Pons (tissue), 1 donor: ENCODE data around the gene GRIN3B.

Source experiments
- DNase-seq: peaks from one replicate; pipeline ENCODE4 v3.0.0-alpha.2; 2016; ENCODE audit warnings: low spot score

GRIN3B gene

DNA sequence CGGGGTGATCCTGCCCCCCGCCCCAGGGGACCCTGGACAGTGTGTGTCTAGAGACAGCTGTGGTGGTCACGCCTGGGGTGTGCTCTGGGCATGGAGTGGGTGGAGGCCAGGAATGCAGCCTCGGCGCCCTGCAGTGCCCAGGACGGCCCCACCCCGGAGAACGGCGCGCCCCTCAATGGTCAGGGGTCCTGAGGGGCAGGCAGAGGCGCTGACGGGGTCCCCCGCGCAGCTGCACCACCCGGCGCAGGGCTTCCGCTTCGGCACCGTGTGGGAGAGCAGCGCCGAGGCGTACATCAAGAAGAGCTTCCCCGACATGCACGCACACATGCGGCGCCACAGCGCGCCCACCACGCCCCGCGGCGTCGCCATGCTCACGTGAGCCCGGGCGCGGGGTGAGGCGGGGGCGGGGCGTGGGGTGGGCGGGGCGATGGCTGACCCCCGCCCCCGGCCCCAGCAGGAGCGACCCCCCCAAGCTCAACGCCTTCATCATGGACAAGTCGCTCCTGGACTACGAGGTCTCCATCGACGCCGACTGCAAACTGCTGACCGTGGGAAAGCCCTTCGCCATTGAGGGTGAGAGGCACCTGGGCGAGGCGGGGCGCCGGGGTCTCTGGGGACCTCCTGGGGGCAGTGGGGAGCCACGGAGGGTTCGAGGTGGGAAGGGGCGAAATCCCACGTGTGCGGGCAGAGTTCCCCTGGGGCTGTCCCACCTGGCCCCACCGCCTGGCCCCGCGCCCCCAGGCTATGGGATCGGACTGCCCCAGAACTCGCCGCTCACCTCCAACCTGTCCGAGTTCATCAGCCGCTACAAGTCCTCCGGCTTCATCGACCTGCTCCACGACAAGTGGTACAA lies 7.4 kb downstream of the GRIN3B start:
- DNase-seq = no peak

DNA sequence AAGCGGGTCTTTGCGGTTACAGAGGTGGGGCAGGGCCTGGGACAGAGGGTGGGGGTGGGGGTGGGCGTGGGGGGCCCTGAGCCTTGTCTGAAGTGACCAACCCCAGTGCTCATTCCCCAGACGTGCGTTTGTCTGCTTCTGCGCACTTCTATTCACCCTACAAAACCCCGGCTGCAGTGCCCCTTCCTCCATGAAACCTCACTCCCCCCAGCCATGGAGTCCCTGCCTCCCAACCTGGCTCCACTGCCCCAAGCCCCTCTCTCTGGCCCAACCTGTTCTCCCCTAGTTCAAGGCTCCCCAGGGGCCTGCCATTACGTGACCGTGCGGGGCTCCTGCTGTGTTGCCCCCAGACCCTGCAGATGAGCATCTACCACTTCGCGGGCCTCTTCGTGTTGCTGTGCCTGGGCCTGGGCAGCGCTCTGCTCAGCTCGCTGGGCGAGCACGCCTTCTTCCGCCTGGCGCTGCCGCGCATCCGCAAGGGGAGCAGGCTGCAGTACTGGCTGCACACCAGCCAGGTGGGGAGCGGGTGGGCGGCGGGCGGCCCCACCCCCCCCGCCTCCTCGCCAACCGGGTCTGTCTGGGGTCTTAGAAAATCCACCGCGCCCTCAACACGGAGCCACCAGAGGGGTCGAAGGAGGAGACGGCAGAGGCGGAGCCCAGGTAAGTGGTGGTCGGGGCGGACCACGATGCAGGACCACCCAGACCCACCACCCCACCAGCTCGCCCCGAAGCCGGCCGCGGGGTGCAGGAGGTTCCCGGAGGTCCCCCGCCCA lies 8.2 kb downstream of the GRIN3B start:
- DNase-seq = no peak

DNA sequence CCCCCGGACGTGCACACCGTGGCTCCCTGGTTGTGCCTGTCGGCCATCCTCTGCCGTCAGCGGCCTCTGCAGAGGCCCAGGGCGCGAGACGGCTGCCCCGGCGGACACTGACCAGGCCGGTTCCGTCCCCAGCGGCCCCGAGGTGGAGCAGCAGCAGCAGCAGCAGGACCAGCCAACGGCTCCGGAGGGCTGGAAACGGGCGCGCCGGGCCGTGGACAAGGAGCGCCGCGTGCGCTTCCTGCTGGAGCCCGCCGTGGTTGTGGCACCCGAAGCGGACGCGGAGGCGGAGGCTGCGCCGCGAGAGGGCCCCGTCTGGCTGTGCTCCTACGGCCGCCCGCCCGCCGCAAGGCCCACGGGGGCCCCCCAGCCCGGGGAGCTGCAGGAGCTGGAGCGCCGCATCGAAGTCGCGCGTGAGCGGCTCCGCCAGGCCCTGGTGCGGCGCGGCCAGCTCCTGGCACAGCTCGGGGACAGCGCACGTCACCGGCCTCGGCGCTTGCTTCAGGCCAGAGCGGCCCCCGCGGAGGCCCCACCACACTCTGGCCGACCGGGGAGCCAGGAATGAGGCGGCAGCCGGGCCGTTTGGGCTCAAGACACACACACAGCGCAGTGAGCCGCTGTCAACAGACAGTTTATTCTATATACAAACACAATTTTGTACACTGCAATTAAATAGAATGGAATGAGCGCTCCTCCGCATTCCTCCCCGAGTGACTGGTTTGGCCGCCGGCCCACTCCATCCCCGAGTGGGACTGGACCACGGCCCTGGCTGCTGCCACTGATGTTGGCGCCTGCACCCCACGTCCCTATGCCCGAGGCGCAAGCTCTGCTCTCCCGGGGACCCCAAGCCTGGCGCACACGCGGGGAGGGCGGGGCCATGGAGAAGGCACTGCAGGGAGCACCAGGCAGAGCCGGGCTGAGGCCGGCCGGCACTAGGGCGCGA lies 9.1 kb downstream of the GRIN3B start:
- DNase-seq = no peak

DNA sequence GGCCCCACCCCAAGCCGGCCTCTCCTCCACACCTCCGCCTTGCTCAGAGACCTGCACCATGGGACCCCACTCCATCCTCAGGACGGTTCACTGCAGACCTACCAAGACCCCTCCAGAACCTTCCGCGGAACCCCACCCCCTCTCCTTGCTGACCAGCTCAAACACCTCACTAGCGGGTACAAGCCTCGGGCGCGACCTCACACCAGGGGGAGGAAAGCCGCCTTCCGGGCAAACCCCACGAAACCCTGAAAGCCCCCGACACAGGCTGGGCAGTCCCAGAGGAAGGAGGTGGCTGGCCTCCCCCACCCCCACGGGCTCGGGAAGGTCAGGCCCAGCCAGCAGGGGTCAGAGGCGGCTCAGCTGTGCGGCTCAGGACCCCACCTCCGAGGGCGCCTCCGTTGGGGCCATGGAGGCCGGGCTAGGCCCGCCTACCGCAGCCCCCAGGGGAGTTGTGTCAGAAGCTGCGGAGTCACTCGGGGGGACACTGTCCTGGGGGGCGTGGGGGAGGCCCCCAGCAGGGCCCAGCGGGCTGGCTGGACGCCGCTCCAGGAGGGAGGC lies 9.8 kb downstream of the GRIN3B start:
- DNase-seq = no peak

DNA sequence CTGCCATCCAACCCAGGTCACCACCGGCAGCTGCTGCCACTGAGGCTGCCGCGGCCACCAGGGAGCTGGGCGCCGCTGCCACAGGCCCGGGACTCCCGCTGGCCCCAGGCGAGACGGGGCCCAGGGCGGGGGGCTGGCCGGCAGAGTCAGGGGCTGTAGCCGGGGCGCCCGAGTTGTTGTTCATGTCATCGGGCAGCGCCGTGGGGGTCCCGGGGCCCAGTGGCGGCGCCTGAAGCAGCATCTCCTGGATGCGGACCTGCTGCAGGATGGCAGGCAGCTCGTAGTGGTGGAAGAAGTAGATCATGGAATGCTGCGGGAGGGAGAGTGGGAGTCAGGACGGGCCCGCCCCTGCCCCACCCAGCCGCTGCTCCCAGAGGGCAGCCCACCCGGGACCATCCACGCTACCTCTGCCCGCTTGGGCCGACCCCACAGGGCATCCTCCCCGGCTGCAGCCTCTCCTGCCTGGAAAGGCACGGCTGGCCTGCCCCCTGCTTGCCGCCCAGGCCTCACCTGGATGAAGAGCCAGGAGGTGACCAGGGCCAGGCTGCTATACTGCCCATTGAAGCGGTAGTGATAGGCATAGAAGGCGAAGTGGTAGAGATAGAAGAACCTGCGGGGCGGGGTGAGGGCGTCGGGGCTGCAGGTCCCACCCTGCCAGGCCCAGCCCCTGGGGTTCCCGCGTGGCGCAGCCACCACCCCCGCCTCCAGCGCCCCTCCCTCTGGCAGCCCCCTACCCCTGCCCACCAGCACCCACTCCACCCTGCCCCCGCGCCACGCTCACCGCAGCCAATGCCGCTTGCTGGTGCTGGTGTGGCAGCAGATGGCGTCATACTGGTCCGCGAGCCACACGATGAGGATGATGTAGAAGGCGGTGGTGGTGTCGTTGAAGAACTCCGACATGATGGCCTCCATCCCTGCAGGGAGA lies 10.6 kb downstream of the GRIN3B start:
- no peak for DNase-seq

DNA sequence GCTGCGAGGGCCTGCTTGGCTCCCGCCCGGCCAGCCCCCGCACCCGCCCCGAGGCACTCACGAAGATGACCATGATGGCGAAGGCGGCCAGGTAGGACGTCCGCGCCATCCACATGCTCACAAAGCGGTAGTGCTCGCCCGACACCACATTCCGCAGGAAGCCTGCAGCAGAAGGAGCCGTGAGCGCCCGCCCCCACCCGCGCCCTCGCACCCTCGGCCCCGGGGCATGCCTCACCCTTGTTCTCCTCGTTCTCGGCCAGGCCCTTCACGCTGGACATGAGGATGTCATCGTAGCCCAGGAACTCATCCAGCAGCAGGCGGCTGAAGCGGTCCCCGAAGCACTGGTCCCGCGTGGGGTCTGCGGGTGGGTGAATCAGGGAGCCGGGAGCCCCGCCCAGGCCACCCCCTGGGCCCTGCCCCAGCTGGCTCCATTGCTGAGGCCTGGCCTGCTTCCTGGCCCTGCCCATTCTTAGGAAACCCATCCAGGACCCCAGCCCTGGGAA lies 11.7 kb downstream of the GRIN3B start:
- no peak for DNase-seq

DNA sequence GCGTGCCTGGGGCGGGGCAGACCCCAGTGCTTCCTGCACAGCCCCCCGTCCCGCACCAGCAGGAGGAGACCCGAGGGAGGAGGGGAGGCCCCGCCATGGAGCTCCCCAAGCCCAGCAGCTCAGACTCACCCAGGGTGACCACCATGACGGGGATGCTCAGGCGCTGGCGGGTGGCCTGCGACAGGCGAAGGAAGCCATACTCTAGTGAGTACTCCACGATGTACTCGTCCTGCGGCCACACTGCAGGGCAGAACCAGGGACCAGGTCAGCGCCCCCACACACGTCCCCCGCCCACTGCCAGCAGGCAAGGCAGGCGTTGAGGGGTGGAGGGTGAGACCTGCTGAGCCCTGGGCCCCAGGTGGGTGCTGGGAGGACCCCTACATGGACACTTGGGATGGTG lies 12.1 kb downstream of the GRIN3B start:
- DNase-seq = no peak

GRCh38 chr19:1013218-1013617 lies 13.0 kb downstream of the GRIN3B start:
- no peak for DNase-seq

DNA sequence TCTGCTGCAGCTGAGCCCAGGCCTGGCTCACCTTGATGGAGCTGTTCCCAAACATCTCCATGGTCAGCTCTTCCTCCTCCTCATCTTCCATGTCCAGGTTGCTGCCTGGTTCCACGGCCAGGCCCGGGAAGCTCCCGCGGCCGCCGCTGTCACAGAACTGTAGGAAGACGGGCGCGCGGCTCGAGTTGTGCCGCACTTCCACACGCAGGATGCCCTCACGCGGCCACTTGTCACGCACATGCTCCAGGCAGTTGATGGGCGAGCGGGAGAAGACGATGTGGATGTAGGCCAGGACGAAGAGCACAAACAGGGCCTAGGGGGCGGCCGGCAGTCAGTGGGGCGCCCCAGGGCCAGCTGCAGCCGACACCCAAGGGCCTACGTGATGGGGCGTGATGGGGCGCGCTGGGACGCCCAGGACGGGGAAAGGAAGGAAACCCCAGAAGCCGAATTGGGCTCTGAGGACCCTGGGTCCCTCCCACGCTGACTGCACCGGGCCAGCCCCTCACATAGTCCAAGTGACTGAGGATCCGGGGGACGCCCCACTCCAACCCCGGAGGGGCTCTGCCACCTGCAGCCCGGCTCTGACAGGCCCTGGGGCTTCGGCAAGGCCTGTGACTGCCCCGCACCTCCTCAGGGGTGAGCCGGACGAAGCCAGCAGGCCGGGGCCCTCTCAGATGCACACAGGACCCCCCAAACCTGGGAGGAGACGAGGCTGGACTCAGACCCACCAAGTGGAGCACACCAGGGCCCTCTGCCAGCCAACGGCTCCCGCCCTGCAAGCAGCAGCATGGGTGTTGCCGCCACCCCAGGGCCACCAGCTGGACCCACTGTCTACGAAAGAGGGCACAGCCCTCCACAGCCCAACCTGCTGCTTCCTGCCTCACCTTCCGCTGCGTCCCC lies 14.2 kb downstream of the GRIN3B start:
- DNase-seq = no peak

- DNase-seq = no peak
Measured at GRCh38 chr19:1015061-1015781, 15.0 kb downstream of the GRIN3B start.

GRCh38 chr19:1015782-1016646 lies 15.8 kb downstream of the GRIN3B start:
- DNase-seq = no peak

- no peak for DNase-seq
Measured at GRCh38 chr19:1016647-1017114, 16.5 kb downstream of the GRIN3B start.

DNA sequence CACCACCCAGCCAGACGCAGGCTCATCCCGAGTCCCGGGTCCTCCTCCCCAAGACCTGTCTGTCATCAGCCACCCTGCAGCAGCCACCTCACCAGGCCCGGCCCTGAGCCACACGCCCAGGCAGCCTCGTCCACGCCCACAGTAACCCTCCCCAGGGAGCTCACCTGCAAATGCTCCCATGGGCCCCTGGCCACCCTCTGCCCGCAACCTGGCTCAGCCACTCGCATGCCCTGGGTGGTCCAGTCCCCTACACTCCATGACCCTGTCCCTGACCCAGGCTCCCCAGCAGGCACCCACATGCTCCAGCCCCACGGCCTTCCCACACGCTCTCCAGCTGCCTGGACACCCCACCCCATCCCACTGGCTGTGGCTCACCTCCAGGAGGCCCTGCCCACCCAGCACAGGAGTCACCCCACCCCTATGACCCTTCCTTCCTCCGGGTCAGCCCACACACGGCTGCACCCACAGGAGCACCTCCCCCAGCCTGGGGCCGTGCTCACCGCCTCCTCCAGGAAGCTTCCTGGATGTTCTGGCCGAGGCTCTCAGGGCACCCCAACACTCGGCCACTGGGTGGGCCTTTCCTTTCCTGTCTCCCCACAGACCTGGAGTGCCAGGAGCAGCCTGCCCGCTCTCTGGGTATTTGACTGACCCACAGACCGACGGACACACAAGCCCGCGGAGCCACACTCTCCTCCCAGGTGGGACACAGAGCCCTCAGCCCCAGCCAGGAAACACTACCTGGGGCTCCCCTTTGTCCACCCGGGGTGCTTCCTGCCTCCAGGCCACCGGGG lies 17.1 kb downstream of the GRIN3B start:
- no peak for DNase-seq

GRCh38 chr19:1017906-1018305 lies 17.7 kb downstream of the GRIN3B start:
- no peak for DNase-seq

DNA sequence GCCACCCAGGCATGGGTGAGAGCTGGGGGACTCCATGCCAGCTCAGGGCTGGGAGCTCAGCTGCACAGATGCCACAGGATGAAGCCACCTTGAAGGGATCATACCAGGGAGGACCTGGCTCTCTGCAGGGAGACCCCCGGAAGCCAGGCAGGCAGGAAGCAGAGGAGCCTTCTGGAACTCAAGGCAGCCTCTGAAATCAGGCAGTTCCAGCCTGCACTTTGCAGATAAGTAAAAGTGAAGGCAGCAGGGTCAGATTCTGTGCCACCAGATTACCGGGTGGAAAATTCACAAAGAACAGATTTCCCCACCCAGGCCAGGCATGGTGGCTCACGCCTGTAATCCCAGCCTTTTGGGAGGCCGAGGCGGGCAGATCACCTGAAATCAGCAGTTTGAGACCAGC lies 18.2 kb downstream of the GRIN3B start:
- no peak for DNase-seq

DNA sequence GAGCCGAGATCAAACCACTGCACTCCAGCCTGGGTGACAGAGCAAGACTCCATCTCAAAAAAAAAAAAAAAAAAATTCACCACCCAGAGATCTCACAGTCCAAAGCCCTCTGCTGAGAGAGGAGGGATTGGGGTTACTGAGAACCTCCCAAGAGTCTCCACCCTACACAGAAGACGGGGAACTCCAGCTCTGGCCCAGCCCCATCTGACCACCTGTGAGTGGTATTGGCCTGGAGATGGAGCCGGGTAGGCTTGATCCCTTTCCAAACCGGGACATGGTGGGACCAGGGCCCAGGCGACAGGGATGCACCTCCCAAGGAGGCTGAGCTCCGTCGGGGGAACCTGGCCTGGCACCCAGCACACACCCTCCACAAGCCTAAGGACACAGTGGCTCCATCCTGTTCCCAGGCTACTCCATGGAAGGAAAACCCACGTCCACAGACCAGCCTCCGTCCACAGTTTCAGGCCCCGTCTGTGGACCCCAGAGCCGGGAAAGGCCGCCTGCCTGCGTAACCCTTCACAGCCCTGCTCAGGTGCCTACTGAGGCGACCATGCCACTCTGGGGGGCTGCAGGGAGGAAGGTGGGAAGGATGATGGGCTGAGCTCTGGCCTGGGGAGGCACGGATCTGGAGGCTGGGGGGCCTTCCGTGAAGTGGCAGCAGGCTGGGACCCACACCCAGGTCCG lies 18.9 kb downstream of the GRIN3B start:
- DNase-seq = no peak
